Body of pancreas (tissue), 4 donors: ENCODE results near the gene ARHGAP20. TPM values are rescaled to one million over a fixed set of nuclear protein-coding genes. Genes with fewer than 3 reads are reported as not detected.

Source experiments
- ATAC-seq: fragments of 150-250 bp; one replicate; pipeline ENCODE4 v1.9.1; 2016
- DNase-seq, 4 donors: peaks; one replicate each; pipeline ENCODE4 v3.0.0-alpha.2; 2019
- H3K27ac ChIP-seq, 4 donors: fragments of 200-600 bp; sonication (generic); 1 replicate in 3 of 4; 2 replicates in 1 of 4; pipeline versions ENCODE4 v1.5.1 to v1.6.1; 2016 to 2019; ENCODE audit warnings: mild to moderate bottlenecking in 1 of 4, mixed read lengths in 1 of 4, moderate library complexity in 1 of 4
- H3K27me3 ChIP-seq, 2 donors: fragments of 200-600 bp; sonication (generic); one replicate each; pipeline ENCODE4 v1.6.0; 2016; ENCODE audit warnings: mild to moderate bottlenecking in 1 of 2
- H3K36me3 ChIP-seq, 2 donors: fragments of 200-600 bp; sonication (generic); replicated peaks in 1 of 2; 2 replicates each; pipeline ENCODE4 v1.5.1; 2016; ENCODE audit warnings: low read depth in 2 of 2; ENCODE audit not compliant: insufficient read depth in 1 of 2
- H3K4me1 ChIP-seq: fragments of 200-600 bp; sonication (generic); one replicate; pipeline ENCODE4 v1.6.0; 2016
- H3K4me3 ChIP-seq, 2 donors: fragments of 200-600 bp; sonication (generic); 1 replicate in 1 of 2; 2 replicates in 1 of 2; pipeline ENCODE4 v1.5.1; 2016 to 2019
- H3K9me3 ChIP-seq, 3 donors: fragments of 200-600 bp; sonication (generic); 1 replicate in 2 of 3; 2 replicates in 1 of 3; pipeline ENCODE4 v1.5.1; 2016
- POLR2A ChIP-seq, 3 donors: fragments of 450-650 bp; IDR thresholded peaks; one replicate each; pipeline ENCODE4 v1.6.1; 2016; ENCODE audit warnings: antibody characterized with exemption in 3 of 3, mild to moderate bottlenecking in 2 of 3
- WGBS, 2 donors: methylation state at CpG; one replicate each; pipeline ENCODE4 v1.1.5; 2017; 5-methylcytosine and 5-hydroxymethylcytosine counted together
- intact Hi-C: fragments of 100-400 bp; cut with DNase I; formaldehyde crosslinking; loops from one replicate; pipeline ENCODE4 v1.15.1; 2023
- total RNA-seq, 2 donors: library from RNA; depleted of rRNA; stranded (reverse); fragments of >200 nt; gene quantifications; one replicate each; pipeline ENCODE4 v1.1.0, GENCODE V29; 2016
- TF ChIP-seq, protein P1 (sequence below), 7 experiments: fragments of 450-650 bp in 4 of 7; fragments of 200-600 bp in 3 of 7; sonication (generic) in 3 of 7; IDR thresholded peaks; one replicate each; pipeline ENCODE4 v1.5.1; 2016 to 2019; ENCODE audit warnings: antibody characterized with exemption in 7 of 7

The ARHGAP20 gene, protein sequence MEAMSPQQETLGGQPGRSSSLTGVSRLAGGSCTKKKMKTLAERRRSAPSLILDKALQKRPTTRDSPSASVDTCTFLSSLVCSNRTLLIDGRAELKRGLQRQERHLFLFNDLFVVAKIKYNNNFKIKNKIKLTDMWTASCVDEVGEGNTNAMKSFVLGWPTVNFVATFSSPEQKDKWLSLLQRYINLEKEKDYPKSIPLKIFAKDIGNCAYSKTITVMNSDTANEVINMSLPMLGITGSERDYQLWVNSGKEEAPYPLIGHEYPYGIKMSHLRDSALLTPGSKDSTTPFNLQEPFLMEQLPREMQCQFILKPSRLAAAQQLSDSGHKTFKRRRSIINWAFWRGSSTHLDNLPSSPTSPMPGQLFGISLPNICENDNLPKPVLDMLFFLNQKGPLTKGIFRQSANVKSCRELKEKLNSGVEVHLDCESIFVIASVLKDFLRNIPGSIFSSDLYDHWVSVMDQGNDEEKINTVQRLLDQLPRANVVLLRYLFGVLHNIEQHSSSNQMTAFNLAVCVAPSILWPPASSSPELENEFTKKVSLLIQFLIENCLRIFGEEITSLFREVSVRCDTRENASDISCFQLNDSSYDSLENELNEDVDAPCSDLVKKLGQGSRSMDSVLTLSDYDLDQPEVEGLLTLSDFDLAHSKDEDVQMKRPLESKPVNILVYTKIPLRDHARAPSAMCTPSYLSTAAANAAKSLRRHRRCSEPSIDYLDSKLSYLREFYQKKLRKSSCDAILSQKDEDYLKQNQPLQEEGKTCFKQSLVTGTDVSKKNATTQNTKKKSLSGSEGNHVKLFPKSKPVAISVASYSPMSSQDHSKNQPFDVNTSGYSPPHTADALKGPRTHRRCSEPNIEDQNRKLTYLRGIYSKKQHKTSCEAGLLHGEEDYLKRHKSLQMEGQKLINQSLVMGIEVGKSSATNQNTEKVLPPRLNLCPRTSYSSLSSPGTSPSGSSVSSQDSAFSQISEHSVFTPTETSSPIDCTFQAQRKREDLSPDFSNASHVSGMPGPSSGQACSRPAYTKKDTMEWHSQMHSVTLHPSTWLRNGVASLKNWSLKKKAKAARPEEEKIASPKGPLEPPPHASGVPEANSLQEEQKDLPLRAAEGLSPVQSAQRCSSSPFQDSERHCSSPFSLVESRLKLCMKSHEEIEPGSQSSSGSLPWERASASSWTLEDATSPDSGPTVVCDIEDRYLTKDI
- total RNA-seq: 1 to 10 TPM in 1 of 2 donors, under 1 TPM in 1; 0.52 to 1.3 TPM

- peak; percentile 79 for ATAC-seq
- Histone ChIP-seq H3K4me3 (peak within 1 kb of the TSS; percentile 11 to 40), H3K36me3 (no peaks in the 10 kb centered on the region), H3K27ac (no peak within 1 kb of the TSS), H3K9me3 (no peaks in the 10 kb centered on the region), H3K27me3 (peaks cover 0 to 12% of the 10 kb centered on the region in 2 donors), H3K4me1 (peaks cover 26% of the 10 kb centered on the region)
- TF ChIP-seq, protein P1, sequence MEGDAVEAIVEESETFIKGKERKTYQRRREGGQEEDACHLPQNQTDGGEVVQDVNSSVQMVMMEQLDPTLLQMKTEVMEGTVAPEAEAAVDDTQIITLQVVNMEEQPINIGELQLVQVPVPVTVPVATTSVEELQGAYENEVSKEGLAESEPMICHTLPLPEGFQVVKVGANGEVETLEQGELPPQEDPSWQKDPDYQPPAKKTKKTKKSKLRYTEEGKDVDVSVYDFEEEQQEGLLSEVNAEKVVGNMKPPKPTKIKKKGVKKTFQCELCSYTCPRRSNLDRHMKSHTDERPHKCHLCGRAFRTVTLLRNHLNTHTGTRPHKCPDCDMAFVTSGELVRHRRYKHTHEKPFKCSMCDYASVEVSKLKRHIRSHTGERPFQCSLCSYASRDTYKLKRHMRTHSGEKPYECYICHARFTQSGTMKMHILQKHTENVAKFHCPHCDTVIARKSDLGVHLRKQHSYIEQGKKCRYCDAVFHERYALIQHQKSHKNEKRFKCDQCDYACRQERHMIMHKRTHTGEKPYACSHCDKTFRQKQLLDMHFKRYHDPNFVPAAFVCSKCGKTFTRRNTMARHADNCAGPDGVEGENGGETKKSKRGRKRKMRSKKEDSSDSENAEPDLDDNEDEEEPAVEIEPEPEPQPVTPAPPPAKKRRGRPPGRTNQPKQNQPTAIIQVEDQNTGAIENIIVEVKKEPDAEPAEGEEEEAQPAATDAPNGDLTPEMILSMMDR (IDR thresholded peaks at IDR 0.05): no peak
- TF ChIP-seq POLR2A (IDR thresholded peaks at IDR 0.05): no peak
- intact Hi-C loops: no loop called here
- WGBS, 2 donors: 1% methylated on average over 21 to 104 of the region's 109 CpGs
- peak; percentile 35 to 65 (median 48) for DNase-seq
Measured at GRCh38 chr11:110711776-110712658, at the start of gene ARHGAP20. Gene ARHGAP20, minus strand, starts transcription at chr11:110712437. Its CDS starts 206 bp downstream, at chr11:110712231.

DNA sequence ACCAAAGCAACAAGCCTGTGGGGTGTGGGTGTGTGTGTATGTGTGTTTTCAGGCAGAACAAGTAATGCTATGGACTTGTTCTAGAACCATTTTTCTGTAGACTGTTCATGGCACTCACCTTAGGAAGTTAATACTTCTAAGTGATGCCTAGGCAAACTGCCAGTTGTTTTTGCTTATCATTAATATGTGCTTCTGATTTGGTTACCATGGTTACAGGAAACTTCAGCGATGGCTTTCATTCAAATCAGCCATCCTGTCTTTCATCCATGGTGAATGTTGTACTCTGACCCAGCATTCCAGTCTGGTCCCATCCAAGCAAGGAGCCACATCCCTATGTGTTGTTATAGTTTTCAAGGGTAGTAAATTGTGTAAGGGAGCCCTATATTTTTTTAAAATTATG is 49.8 kb upstream of the ARHGAP20 start:
- no peaks in the 10 kb centered on the region for H3K36me3 ChIP-seq
- WGBS, 2 donors: 11 to 18% methylated on average over 1 of the region's 1 CpG
- H3K27ac ChIP-seq: no peak overlapping the region
- intact Hi-C loops: no loop called here
- DNase-seq (no peak), ATAC-seq (no peak)
- TF ChIP-seq, protein P1 (IDR thresholded peaks at IDR 0.05): no peak
- no peak for TF ChIP-seq POLR2A (IDR thresholded peaks at IDR 0.05)
- H3K27me3 ChIP-seq: no peaks in the 10 kb centered on the region
- H3K4me1 ChIP-seq: peaks cover 9% of the 10 kb centered on the region
- H3K4me3 ChIP-seq: no peak overlapping the region
- H3K9me3 ChIP-seq: no peaks in the 10 kb centered on the region

DNA sequence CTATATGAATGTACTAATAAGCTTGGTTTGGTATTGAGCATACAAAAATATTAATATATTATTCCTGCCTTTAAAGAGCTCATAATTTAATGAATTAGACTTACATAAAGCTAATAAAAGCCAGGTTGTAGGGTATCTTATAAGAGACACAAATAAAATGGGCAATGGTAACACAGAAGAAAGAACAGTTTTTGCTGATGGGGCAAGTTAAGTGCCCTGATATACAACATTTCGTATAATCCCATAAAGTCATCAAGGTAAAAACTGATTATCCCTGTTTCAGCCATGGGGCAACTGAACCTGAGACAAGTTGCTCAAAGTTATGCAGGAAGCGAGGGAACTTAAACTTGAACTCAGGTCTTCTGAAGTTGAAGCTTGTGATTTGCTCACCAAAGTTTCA is 48.9 kb upstream of the ARHGAP20 start:
- no peak for DNase-seq
- no peak for ATAC-seq
- no peaks in the 10 kb centered on the region for H3K27me3 ChIP-seq
- no peaks in the 10 kb centered on the region for H3K36me3 ChIP-seq
- intact Hi-C loops: no loop called here
- H3K9me3 ChIP-seq: no peaks in the 10 kb centered on the region
- 78 to 98% methylated on average over 2 of the region's 2 CpGs for WGBS, 2 donors
- H3K27ac ChIP-seq: no peak overlapping the region
- peaks cover 9% of the 10 kb centered on the region for H3K4me1 ChIP-seq
- no peak overlapping the region for H3K4me3 ChIP-seq
- no peak for TF ChIP-seq POLR2A (IDR thresholded peaks at IDR 0.05)
- TF ChIP-seq, protein P1 (IDR thresholded peaks at IDR 0.05): no peak

DNA sequence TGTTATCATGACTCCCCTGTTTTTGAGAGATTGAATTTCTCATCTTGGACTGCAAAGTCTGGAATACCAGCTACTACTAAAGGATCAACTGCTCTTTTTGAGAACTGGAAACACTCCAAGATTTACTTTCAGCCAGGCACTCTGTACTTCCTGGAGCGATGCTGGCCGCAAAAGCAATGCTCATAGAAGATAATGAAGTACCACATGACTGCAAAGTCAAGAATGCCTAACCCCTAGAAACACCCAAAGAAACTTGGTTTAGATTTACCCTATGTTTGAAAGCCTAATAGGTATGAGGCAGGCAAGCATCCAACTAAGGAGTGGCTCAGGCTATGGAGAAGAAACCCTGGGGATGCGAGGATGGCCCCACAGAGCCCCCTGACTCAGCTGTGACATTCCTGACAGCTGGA is 47.7 kb upstream of the ARHGAP20 start:
- H3K27me3 ChIP-seq: no peaks in the 10 kb centered on the region
- 23 to 32% methylated on average over 3 of the region's 3 CpGs for WGBS, 2 donors
- no peaks in the 10 kb centered on the region for H3K36me3 ChIP-seq
- TF ChIP-seq POLR2A (IDR thresholded peaks at IDR 0.05): no peak
- TF ChIP-seq, protein P1 (IDR thresholded peaks at IDR 0.05): no peak
- intact Hi-C loops: no loop called here
- ATAC-seq (no peak), DNase-seq (peak in 1 of 4 donors; percentile 6)
- H3K4me3 ChIP-seq: no peak overlapping the region
- H3K27ac ChIP-seq: no peak overlapping the region
- H3K9me3 ChIP-seq: no peaks in the 10 kb centered on the region
- peaks cover 9% of the 10 kb centered on the region for H3K4me1 ChIP-seq
